B cell (primary cell): ENCODE measurements around the gene LIPE. TPM values are rescaled to one million over a fixed set of nuclear protein-coding genes. Genes with fewer than 3 reads are reported as not detected.

ENCODE experiments used
- ATAC-seq: fragments of 200-7000 bp; cut with Tn5 transposase; one replicate; pipeline ENCODE4 v1.10.0; 2021; ENCODE audit warnings: low read depth, mild to moderate bottlenecking, moderate number of reproducible peaks, moderate library complexity
- CTCF ChIA-PET: fragments of 350-600 bp; sonication (Branson Sonifier 250); formaldehyde crosslinking; loops from one replicate; lab custom pipeline; 2021; ENCODE audit warnings: antibody characterized with exemption, inconsistent platforms; lab: Charles Lee
- POLR2A ChIA-PET: fragments of 350-600 bp; sonication (Branson Sonifier 250); formaldehyde crosslinking; loops from one replicate; lab custom pipeline; 2021; ENCODE audit warnings: antibody characterized with exemption; lab: Charles Lee
- DNase-seq: peaks from one replicate; pipeline ENCODE4 v3.0.0; 2013
- H2AFZ ChIP-seq: 2 replicates; pipeline ENCODE4 v1.6.1; 2012; ENCODE audit warnings: mild to moderate bottlenecking, low read depth, low read length; ENCODE audit not compliant: insufficient read depth, poor library complexity, severe bottlenecking
- H3K27ac ChIP-seq, 2 donors: 1 replicate in 1 of 2; 2 replicates in 1 of 2; pipeline ENCODE4 v1.5.1; 2012 to 2013; ENCODE audit warnings: low read length in 2 of 2, mild to moderate bottlenecking in 2 of 2, moderate library complexity in 1 of 2
- H3K27me3 ChIP-seq, 4 experiments: fragments of 200-600 bp in 1 of 4; sonication (generic) in 1 of 4; replicated peaks in 1 of 4; 1 replicate in 2 of 4; 2 replicates in 2 of 4; pipeline versions ENCODE4 v1.6.1 to v1.7.0; 2013 to 2016; ENCODE audit warnings: low read length in 3 of 4, mild to moderate bottlenecking in 2 of 4, mixed read lengths in 1 of 4, moderate library complexity in 1 of 4; ENCODE audit not compliant: insufficient read depth in 4 of 4, control insufficient read depth in 3 of 4; ENCODE audit errors: control extremely low read depth in 1 of 4
- H3K36me3 ChIP-seq, 2 experiments: replicated peaks in 1 of 2; 1 replicate in 1 of 2; 2 replicates in 1 of 2; pipeline versions ENCODE4 v1.6.1 to v1.7.1; 2013; ENCODE audit warnings: low read length in 1 of 2; ENCODE audit not compliant: insufficient read depth in 2 of 2, control insufficient read depth in 1 of 2; ENCODE audit errors: control extremely low read depth in 1 of 2, extremely low read depth in 1 of 2
- H3K4me1 ChIP-seq, 2 donors: fragments of 200-600 bp in 1 of 2; sonication (generic) in 1 of 2; 1 replicate in 1 of 2; 2 replicates in 1 of 2; pipeline versions ENCODE4 v1.5.1 to v1.6.1; 2013 to 2017; ENCODE audit warnings: low read length in 2 of 2; ENCODE audit not compliant: control insufficient read depth in 2 of 2, insufficient read depth in 2 of 2
- H3K4me2 ChIP-seq: replicated peaks from 2 replicates; pipeline ENCODE3; 2012; ENCODE audit warnings: mild to moderate bottlenecking, low read depth, low read length; ENCODE audit not compliant: poor library complexity, severe bottlenecking
- H3K4me3 ChIP-seq, 5 experiments: fragments of 200-600 bp in 1 of 5; sonication (generic) in 1 of 5; 1 replicate in 3 of 5; 2 replicates in 2 of 5; pipeline versions ENCODE4 v1.5.1 to v1.7.0; 2011 to 2016; ENCODE audit warnings: low read length in 4 of 5, mild to moderate bottlenecking in 4 of 5, low read depth in 2 of 5, control low read depth in 1 of 5, moderate library complexity in 1 of 5; ENCODE audit not compliant: insufficient read depth in 1 of 5; ENCODE audit errors: control extremely low read depth in 1 of 5, extremely low read depth in 1 of 5
- H3K79me2 ChIP-seq: fragments of 200-600 bp; sonication (generic); one replicate; pipeline ENCODE4 v1.6.0; 2016; ENCODE audit warnings: low read length; ENCODE audit not compliant: control insufficient read depth, insufficient read depth
- H3K9ac ChIP-seq: fragments of 200-600 bp; sonication (generic); 2 replicates; pipeline ENCODE4 v1.6.1; 2017; ENCODE audit warnings: mild to moderate bottlenecking, low read length, moderate library complexity
- H3K9me3 ChIP-seq, 3 donors: one replicate each; pipeline versions ENCODE4 v1.6.1 to v1.7.1; 2013; ENCODE audit warnings: low read length in 2 of 3; ENCODE audit not compliant: control insufficient read depth in 2 of 3, insufficient read depth in 1 of 3; ENCODE audit errors: control extremely low read depth in 1 of 3
- H4K20me1 ChIP-seq: 2 replicates; pipeline ENCODE4 v1.6.0; 2012; ENCODE audit warnings: mild to moderate bottlenecking, low read length; ENCODE audit not compliant: insufficient read depth, control insufficient read depth, poor library complexity, severe bottlenecking
- H3K27ac Mint-ChIP-seq: one replicate; pipeline ENCODE4 v1.8.0; 2021; ENCODE audit warnings: mixed read lengths
- H3K27me3 Mint-ChIP-seq: one replicate; pipeline ENCODE4 v1.8.0; 2021; ENCODE audit warnings: mixed read lengths
- H3K4me1 Mint-ChIP-seq: one replicate; pipeline ENCODE4 v1.8.0; 2021; ENCODE audit warnings: mixed read lengths
- H3K4me3 Mint-ChIP-seq: one replicate; pipeline ENCODE4 v1.8.0; 2021; ENCODE audit warnings: mixed read lengths
- H3K9me3 Mint-ChIP-seq: one replicate; pipeline ENCODE4 v1.8.0; 2022; ENCODE audit warnings: mixed read lengths; ENCODE audit not compliant: insufficient read depth
- EZH2 ChIP-seq: IDR thresholded peaks from 2 replicates; pipeline ENCODE4 v1.6.1; 2012; ENCODE audit warnings: borderline replicate concordance, low read depth, mild to moderate bottlenecking, moderate library complexity, low read length; ENCODE audit not compliant: insufficient read depth, poor library complexity, severe bottlenecking
- WGBS: methylation state at CpG from one replicate; pipeline ENCODE4 v1.1.5; 2013; ENCODE audit warnings: missing lambda C conversion rate; ENCODE audit not compliant: insufficient coverage; 5-methylcytosine and 5-hydroxymethylcytosine counted together
- intact Hi-C: fragments of 100-400 bp; cut with micrococcal nuclease; formaldehyde crosslinking; loops from one replicate; pipeline ENCODE4 v1.10.0; 2022
- polyA plus RNA-seq: library from polyadenylated mRNA; depleted of rRNA; stranded (reverse); fragments of >200 nt; gene quantifications from 2 replicates; pipeline ENCODE4 v1.2.3, GENCODE V29; 2012
- total RNA-seq, 2 donors: library from RNA; stranded (reverse); fragments of 120-200 nt in 1 of 2; gene quantifications; 1 replicate in 1 of 2; 2 replicates in 1 of 2; pipeline versions ENCODE4 v1.2.3 to v1.2.4, GENCODE V29; 2013 to 2022
- TF ChIP-seq, protein P1 (sequence below): fragments of 200-600 bp; IDR thresholded peaks from one replicate; pipeline ENCODE4 v1.8.0; 2022; ENCODE audit warnings: antibody characterized with exemption, mild to moderate bottlenecking

LIPE gene
- total and polyA plus RNA-seq, 2 donors (not counting 1 experiment from before 2014, with no cell fraction given), result 46.9 to 49.4 TPM

DNA sequence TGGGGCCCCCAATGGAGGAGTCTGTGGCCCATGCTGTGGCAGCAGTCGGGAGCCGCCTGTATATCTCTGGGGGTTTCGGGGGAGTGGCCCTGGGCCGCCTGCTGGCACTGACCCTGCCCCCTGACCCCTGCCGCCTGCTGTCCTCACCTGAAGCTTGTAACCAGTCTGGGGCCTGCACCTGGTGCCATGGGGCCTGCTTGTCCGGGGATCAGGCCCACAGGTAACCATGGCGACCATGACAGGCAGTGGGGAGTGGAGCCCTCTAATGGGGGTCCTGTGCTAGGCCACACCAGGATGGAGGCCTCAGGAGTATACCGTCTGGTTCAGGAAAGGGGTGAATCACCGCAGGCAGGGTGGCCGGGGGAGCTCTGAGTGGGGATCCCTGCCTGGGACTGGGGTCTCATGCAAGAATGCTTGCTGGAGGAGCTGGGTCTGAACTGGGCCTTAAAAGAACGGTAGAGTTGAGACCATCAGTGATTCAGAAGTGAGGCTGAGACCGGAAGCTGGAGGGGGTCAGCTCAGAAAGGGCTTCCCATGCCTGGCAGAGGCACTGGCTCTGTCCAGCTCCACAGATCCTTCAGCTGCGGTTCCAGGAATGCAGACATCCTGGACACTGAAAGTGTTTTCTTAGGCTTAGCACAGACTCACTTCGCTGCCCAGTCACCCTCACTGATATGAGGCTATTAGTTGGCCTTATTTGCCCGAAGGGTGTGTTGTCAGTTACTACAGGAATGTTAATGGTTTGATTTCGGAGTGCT lies 66.2 kb downstream of the LIPE start:
- Histone ChIP-seq H3K4me1 (peaks cover 31 to 37% of the 10 kb centered on the region in 2 donors), H2AFZ (no peak overlapping the region), H3K9me3 (peaks cover 0 to 9% (median 7%) of the 10 kb centered on the region in 3 donors), H3K27ac (no peak overlapping the region), H3K9ac (no peak overlapping the region), H3K79me2 (no peaks in the 10 kb centered on the region), H3K27me3 (no peaks in the 10 kb centered on the region), H3K36me3 (peaks cover 0 to 8% of the 10 kb centered on the region in 2 experiments), H4K20me1 (no peaks in the 10 kb centered on the region), H3K4me3 (no peak overlapping the region), H3K4me2 (no peak overlapping the region)
- Mint-ChIP-seq H3K27me3 (no peaks in the 10 kb centered on the region), H3K9me3 (no peaks in the 10 kb centered on the region), H3K4me3 (no peak overlapping the region), H3K4me1 (peaks cover 35% of the 10 kb centered on the region), H3K27ac (peak overlapping the region; percentile 84)
- ChIA-PET POLR2A (interaction anchor here (0.7 kb wide), 1 partner anchor 18 kb away, joined by 4 read pairs; no protein-coding TSS in a partner anchor), CTCF (interaction anchor here (0.6 kb wide), 1 partner anchor 78 kb away, joined by 3 read pairs; no protein-coding TSS in a partner anchor)
- 93% methylated on average over 15 of the region's 16 CpGs for WGBS
- intact Hi-C loops, result no loop called here
- TF ChIP-seq, protein P1, sequence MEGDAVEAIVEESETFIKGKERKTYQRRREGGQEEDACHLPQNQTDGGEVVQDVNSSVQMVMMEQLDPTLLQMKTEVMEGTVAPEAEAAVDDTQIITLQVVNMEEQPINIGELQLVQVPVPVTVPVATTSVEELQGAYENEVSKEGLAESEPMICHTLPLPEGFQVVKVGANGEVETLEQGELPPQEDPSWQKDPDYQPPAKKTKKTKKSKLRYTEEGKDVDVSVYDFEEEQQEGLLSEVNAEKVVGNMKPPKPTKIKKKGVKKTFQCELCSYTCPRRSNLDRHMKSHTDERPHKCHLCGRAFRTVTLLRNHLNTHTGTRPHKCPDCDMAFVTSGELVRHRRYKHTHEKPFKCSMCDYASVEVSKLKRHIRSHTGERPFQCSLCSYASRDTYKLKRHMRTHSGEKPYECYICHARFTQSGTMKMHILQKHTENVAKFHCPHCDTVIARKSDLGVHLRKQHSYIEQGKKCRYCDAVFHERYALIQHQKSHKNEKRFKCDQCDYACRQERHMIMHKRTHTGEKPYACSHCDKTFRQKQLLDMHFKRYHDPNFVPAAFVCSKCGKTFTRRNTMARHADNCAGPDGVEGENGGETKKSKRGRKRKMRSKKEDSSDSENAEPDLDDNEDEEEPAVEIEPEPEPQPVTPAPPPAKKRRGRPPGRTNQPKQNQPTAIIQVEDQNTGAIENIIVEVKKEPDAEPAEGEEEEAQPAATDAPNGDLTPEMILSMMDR, result no peak
- no peak for TF ChIP-seq EZH2
- DNase-seq (no peak), ATAC-seq (no peak)

DNA sequence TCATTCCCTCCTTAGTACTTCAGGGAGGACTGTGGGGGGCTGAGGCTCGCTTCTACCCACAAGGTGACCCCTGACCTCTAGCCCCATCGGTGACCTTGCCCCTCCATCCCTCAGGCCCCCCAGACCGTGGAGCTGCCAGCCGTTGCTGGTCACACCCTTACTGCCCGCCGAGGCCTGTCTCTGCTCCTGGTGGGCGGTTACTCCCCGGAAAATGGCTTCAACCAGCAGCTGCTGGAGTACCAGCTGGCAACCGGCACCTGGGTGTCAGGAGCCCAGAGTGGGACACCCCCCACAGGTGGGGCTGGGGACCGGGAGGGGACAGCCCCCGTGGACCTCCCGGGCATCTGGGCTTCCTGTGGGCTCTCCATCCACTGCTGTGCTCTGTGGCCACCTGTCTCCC lies 69.9 kb downstream of the LIPE start:
- no peak overlapping the region for H3K4me3 Mint-ChIP-seq
- no peaks in the 10 kb centered on the region for H3K79me2 ChIP-seq
- no peak overlapping the region for H2AFZ ChIP-seq
- no peak overlapping the region for H3K4me2 ChIP-seq
- H3K9ac ChIP-seq, result no peak overlapping the region
- 94% methylated on average over 9 of the region's 12 CpGs for WGBS
- no peaks in the 10 kb centered on the region for H3K9me3 ChIP-seq
- peaks cover 0 to 11% of the 10 kb centered on the region in 2 experiments for H3K36me3 ChIP-seq
- H3K4me1 ChIP-seq, result peaks cover 0 to 12% of the 10 kb centered on the region in 2 donors
- ATAC-seq (no peak), DNase-seq (no peak)
- peak overlapping the region; percentile 1 for H3K27ac Mint-ChIP-seq
- H3K27me3 Mint-ChIP-seq, result no peaks in the 10 kb centered on the region
- POLR2A ChIA-PET, result no interaction called here
- no peak for TF ChIP-seq EZH2
- TF ChIP-seq, protein P1, result no peak
- H3K4me3 ChIP-seq, result no peak overlapping the region
- no peaks in the 10 kb centered on the region for H3K27me3 ChIP-seq
- no peaks in the 10 kb centered on the region for H3K9me3 Mint-ChIP-seq
- H3K27ac ChIP-seq, result no peak overlapping the region
- intact Hi-C loops, result no loop called here
- CTCF ChIA-PET, result interaction anchor here (0.6 kb wide), 1 partner anchor 24 kb away, joined by 3 read pairs; no protein-coding TSS in a partner anchor
- peaks cover 11% of the 10 kb centered on the region for H3K4me1 Mint-ChIP-seq
- H4K20me1 ChIP-seq, result no peaks in the 10 kb centered on the region
